AG10803 (cell line): ENCODE results near the gene USP48.

Experiments used
- DNase-seq: peaks from one replicate; pipeline ENCODE4 v3.0.0; 2010; ENCODE audit warnings: low read depth
- H3K4me3 ChIP-seq: 2 replicates; pipeline ENCODE4 v1.5.1; 2011; ENCODE audit warnings: mild to moderate bottlenecking, low read length, control low read depth
- CTCF ChIP-seq: conservative IDR thresholded peaks from 2 replicates; pipeline ENCODE4 v1.5.1; 2011; ENCODE audit warnings: mild to moderate bottlenecking, low read length, control low read depth, inconsistent platforms

USP48 gene

GRCh38 chr1:21761052-21761451 is 21.9 kb downstream of the USP48 start:
- H3K4me3 ChIP-seq = no peak overlapping the region
- no peak for DNase-seq
- TF ChIP-seq CTCF = no peak

GRCh38 chr1:21759818-21760217 is 23.1 kb downstream of the USP48 start:
- no peak for DNase-seq
- TF ChIP-seq CTCF = no peak

GRCh38 chr1:21759182-21759581 is 23.8 kb downstream of the USP48 start:
- H3K4me3 ChIP-seq = no peak overlapping the region
- TF ChIP-seq CTCF = no peak
- DNase-seq = no peak

More at GRCh38 chr1:21759818-21760217, 23.1 kb downstream of the USP48 start:
- H3K4me3 ChIP-seq = no peak overlapping the region

- H3K4me3 ChIP-seq = no peak overlapping the region
- no peak for DNase-seq
- TF ChIP-seq CTCF = no peak
These were observed 24.3 kb downstream of the USP48 start for GRCh38 chr1:21758614-21759013.

GRCh38 chr1:21756393-21757089 is 26.4 kb downstream of the USP48 start:
- DNase-seq = no peak
- no peak overlapping the region for H3K4me3 ChIP-seq
- no peak for TF ChIP-seq CTCF

GRCh38 chr1:21755067-21755466 is 27.9 kb downstream of the USP48 start:
- no peak overlapping the region for H3K4me3 ChIP-seq

More at GRCh38 chr1:21755067-21755466, 27.9 kb downstream of the USP48 start:
- DNase-seq = no peak
- no peak for TF ChIP-seq CTCF
